Endothelial cell of umbilical vein (primary cell): ENCODE results near the gene ZNF331. TPM values are rescaled to one million over a fixed set of nuclear protein-coding genes. Genes with fewer than 3 reads are reported as not detected.

Experiments
- BruUV-seq: library from RNA; stranded (reverse); fragments of 400-500 nt; replicated peaks from 2 replicates; lab custom pipeline; 2021; lab: Mats Ljungman, UMichigan
- CTCF ChIA-PET: fragments of 300-600, 350-600 bp; sonication (Branson Sonifier 250); formaldehyde crosslinking; loops from one replicate; lab custom pipeline; 2021; ENCODE audit warnings: antibody characterized with exemption, inconsistent platforms; lab: Charles Lee
- POLR2A ChIA-PET: fragments of 300-600, 350-600 bp; sonication (Branson Sonifier 250); formaldehyde crosslinking; loops from one replicate; lab custom pipeline; 2021; ENCODE audit warnings: antibody characterized with exemption, inconsistent platforms; lab: Charles Lee
- DNase-seq: peaks from one replicate; pipeline ENCODE4 v3.0.0-alpha.2; 2011; ENCODE audit warnings: low read depth, low spot score
- FAIRE-seq: peaks from 2 replicates; lab custom pipeline; 2011; peaks lifted over from hg19 to GRCh38; lab: Jason Lieb, UNC
- H2AFZ ChIP-seq: 2 replicates; pipeline ENCODE4 v1.6.0; 2012; ENCODE audit warnings: low read depth, low read length, control low read depth, inconsistent platforms
- H3K27ac ChIP-seq: 2 replicates; pipeline ENCODE4 v1.5.1; 2011; ENCODE audit warnings: low read depth, mild to moderate bottlenecking, control low read depth, low read length, moderate library complexity; ENCODE audit not compliant: insufficient read depth
- H3K27me3 ChIP-seq, 2 experiments: 2 replicates each; pipeline versions ENCODE4 v1.6.0 to v1.6.1; 2011; ENCODE audit warnings: low read length in 2 of 2, mixed read lengths in 1 of 2; ENCODE audit not compliant: control insufficient read depth in 2 of 2, insufficient read depth in 2 of 2
- H3K36me3 ChIP-seq, 2 experiments: 2 replicates in 1 of 2; 3 replicates in 1 of 2; pipeline ENCODE4 v1.5.1; 2011; ENCODE audit warnings: low read length in 2 of 2, mild to moderate bottlenecking in 1 of 2, moderate library complexity in 1 of 2; ENCODE audit not compliant: control insufficient read depth in 2 of 2, insufficient read depth in 2 of 2; ENCODE audit errors: extremely low read depth in 1 of 2
- H3K4me1 ChIP-seq: 3 replicates; pipeline ENCODE4 v1.5.1; 2011; ENCODE audit warnings: mild to moderate bottlenecking, low read length; ENCODE audit not compliant: control insufficient read depth, insufficient read depth; ENCODE audit errors: extremely low read depth
- H3K4me2 ChIP-seq: 2 replicates; pipeline ENCODE4 v1.6.1; 2011; ENCODE audit warnings: low read length, control low read depth, mixed read lengths; ENCODE audit not compliant: insufficient read depth
- H3K4me3 ChIP-seq, 3 experiments: fragments of 200-600 bp in 1 of 3; sonication (generic), shearing (Covaris generic) in 1 of 3; replicated peaks in 1 of 3; 2 replicates each; pipeline ENCODE4 v1.5.1; 2011 to 2016; ENCODE audit warnings: control low read depth in 3 of 3, low read length in 3 of 3, mild to moderate bottlenecking in 2 of 3, inconsistent platforms in 1 of 3, low read depth in 1 of 3, moderate library complexity in 1 of 3; ENCODE audit not compliant: insufficient read depth in 1 of 3
- H3K79me2 ChIP-seq: 2 replicates; pipeline ENCODE4 v1.6.0; 2012; ENCODE audit warnings: low read length, inconsistent platforms; ENCODE audit not compliant: control insufficient read depth, insufficient read depth
- H3K9ac ChIP-seq: replicated peaks from 2 replicates; pipeline ENCODE3; 2011; ENCODE audit warnings: low read length, control low read depth; ENCODE audit not compliant: insufficient read depth; ENCODE audit errors: extremely low read depth
- H3K9me1 ChIP-seq: replicated peaks from 3 replicates; pipeline ENCODE4 v1.6.0; 2011; ENCODE audit warnings: mild to moderate bottlenecking, low read length; ENCODE audit not compliant: control insufficient read depth, insufficient read depth; ENCODE audit errors: extremely low read depth
- H3K9me3 ChIP-seq: replicated peaks from 2 replicates; pipeline ENCODE4 v1.5.1; 2012; ENCODE audit warnings: low read length, inconsistent platforms; ENCODE audit not compliant: control insufficient read depth, insufficient read depth
- H4K20me1 ChIP-seq: replicated peaks from 2 replicates; pipeline ENCODE3; 2011; ENCODE audit warnings: mild to moderate bottlenecking, low read length; ENCODE audit not compliant: control insufficient read depth, insufficient read depth; ENCODE audit errors: extremely low read depth
- EZH2 ChIP-seq: IDR thresholded peaks from 2 replicates; pipeline ENCODE4 v1.6.1; 2012; ENCODE audit warnings: borderline replicate concordance, low read depth, mild to moderate bottlenecking, moderate library complexity, low read length, inconsistent platforms; ENCODE audit not compliant: severe bottlenecking
- FOS ChIP-seq: IDR thresholded peaks from 2 replicates; pipeline ENCODE4 v1.6.1; 2011; ENCODE audit warnings: mild to moderate bottlenecking, low read length, moderate library complexity, borderline replicate concordance; ENCODE audit not compliant: insufficient read depth
- GATA2 ChIP-seq: IDR thresholded peaks from 2 replicates; pipeline ENCODE4 v1.7.0; 2011; ENCODE audit warnings: low read depth, mild to moderate bottlenecking, moderate library complexity, mixed read lengths, low read length; ENCODE audit not compliant: insufficient read length, insufficient read depth
- JUN ChIP-seq: IDR thresholded peaks from 2 replicates; pipeline ENCODE4 v1.6.1; 2011; ENCODE audit warnings: borderline replicate concordance, low read depth; ENCODE audit not compliant: insufficient read length, insufficient read depth
- MYC ChIP-seq: IDR thresholded peaks from one replicate; pipeline ENCODE4 v1.6.1; 2011; ENCODE audit warnings: mild to moderate bottlenecking, low read depth, low read length
- POLR2A ChIP-seq: IDR thresholded peaks from 2 replicates; pipeline ENCODE4 v1.6.1; 2012; ENCODE audit warnings: low read depth, mild to moderate bottlenecking, control low read depth, low read length
- POLR2AphosphoS5 ChIP-seq: IDR thresholded peaks from 2 replicates; pipeline ENCODE4 v1.6.1; 2012; ENCODE audit warnings: low read depth, mild to moderate bottlenecking, control low read depth, low read length, moderate library complexity; ENCODE audit not compliant: insufficient read depth
- dilution Hi-C: fragments of 300-500 bp; cut with MboI; formaldehyde crosslinking; loops from one replicate; pipeline ENCODE4 v1.15.0; 2019; ENCODE audit warnings: low sequenced_read_pairs; ENCODE audit not compliant: extremely low pct_ligation_motif_present
- intact Hi-C: fragments of 100-400 bp; cut with micrococcal nuclease; formaldehyde crosslinking; loops from one replicate; pipeline ENCODE4 v1.10.0; 2022
- polyA plus RNA-seq, 4 experiments: library from polyadenylated mRNA; depleted of rRNA in 3 of 4; stranded (reverse) in 3 of 4; unstranded in 1 of 4; fragments of >200 nt; gene quantifications; 2 replicates each; pipeline versions ENCODE4 v1.2.1 to v1.2.3, GENCODE V29; 2011 to 2012; ENCODE audit warnings: missing spikeins in 1 of 4
- total RNA-seq: library from RNA; stranded (reverse); gene quantifications from 2 replicates; pipeline ENCODE4 v1.2.3, GENCODE V29; 2021
- TF ChIP-seq, protein P1 (sequence below): IDR thresholded peaks from 2 replicates; pipeline ENCODE4 v1.6.1; 2011; ENCODE audit not compliant: insufficient read depth, insufficient read length
- TF ChIP-seq, protein P2 (sequence below), 2 donors: IDR thresholded peaks; 1 replicate in 1 of 2; 2 replicates in 1 of 2; pipeline ENCODE4 v1.5.1; 2011; ENCODE audit warnings: low read length in 2 of 2, mild to moderate bottlenecking in 2 of 2, moderate library complexity in 2 of 2, control low read depth in 1 of 2, inconsistent platforms in 1 of 2, low read depth in 1 of 2; ENCODE audit not compliant: insufficient read depth in 1 of 2; ENCODE audit errors: extremely low read depth in 1 of 2

ZNF331 gene
- total and polyA plus RNA-seq, 2 donors (not counting 3 experiments of a cell fraction or from before 2014, with no cell fraction given): 6.2 to 11.2 TPM

DNA sequence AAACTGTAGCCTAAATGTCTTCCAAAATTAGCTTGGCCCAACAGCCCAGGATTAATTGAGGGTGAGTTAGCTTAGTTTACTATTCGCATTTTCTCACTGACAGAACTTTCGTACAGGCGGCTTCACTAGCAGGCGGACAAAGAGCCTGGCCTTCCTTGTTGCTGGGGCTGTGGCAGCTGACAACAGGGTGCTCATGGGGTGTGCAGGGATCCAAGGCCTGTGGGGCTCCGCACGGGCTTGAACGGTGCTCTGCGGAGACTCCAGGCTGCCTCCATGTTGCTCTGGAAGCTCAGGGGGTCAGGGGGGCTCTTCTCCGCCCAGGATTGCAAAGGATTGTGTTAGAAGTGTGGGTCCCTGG, 57.5 kb downstream of the ZNF331 start:
- H3K9me1 ChIP-seq: no peaks in the 10 kb centered on the region
- H3K79me2 ChIP-seq: no peaks in the 10 kb centered on the region
- FAIRE-seq (no peak), DNase-seq (no peak)
- no peaks in the 10 kb centered on the region for H3K9me3 ChIP-seq
- H3K4me2 ChIP-seq: no peak overlapping the region
- no peak overlapping the region for H3K9ac ChIP-seq
- CTCF ChIA-PET: no interaction called here
- TF ChIP-seq POLR2AphosphoS5 (no peak), MYC (no peak), FOS (no peak), EZH2 (no peak), POLR2A (no peak), GATA2 (no peak), JUN (no peak)
- TF ChIP-seq, protein P1, sequence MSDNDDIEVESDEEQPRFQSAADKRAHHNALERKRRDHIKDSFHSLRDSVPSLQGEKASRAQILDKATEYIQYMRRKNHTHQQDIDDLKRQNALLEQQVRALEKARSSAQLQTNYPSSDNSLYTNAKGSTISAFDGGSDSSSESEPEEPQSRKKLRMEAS: no peak
- TF ChIP-seq, protein P2, sequence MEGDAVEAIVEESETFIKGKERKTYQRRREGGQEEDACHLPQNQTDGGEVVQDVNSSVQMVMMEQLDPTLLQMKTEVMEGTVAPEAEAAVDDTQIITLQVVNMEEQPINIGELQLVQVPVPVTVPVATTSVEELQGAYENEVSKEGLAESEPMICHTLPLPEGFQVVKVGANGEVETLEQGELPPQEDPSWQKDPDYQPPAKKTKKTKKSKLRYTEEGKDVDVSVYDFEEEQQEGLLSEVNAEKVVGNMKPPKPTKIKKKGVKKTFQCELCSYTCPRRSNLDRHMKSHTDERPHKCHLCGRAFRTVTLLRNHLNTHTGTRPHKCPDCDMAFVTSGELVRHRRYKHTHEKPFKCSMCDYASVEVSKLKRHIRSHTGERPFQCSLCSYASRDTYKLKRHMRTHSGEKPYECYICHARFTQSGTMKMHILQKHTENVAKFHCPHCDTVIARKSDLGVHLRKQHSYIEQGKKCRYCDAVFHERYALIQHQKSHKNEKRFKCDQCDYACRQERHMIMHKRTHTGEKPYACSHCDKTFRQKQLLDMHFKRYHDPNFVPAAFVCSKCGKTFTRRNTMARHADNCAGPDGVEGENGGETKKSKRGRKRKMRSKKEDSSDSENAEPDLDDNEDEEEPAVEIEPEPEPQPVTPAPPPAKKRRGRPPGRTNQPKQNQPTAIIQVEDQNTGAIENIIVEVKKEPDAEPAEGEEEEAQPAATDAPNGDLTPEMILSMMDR (IDR thresholded peaks at IDR 0.05; ENCODE audit: extremely low read depth in 1 of 2, insufficient read depth in 1 of 2, low read depth in 1 of 2, low read length in 2 of 2): no peak
- no TSS peak for BruUV-seq
- H3K36me3 ChIP-seq: no peaks in the 10 kb centered on the region
- H3K4me1 ChIP-seq: no peaks in the 10 kb centered on the region
- H3K27me3 ChIP-seq: no peaks in the 10 kb centered on the region
- no peak overlapping the region for H3K27ac ChIP-seq
- dilution Hi-C loops (no loop called here), intact Hi-C loops (no loop called here)
- no peak overlapping the region for H3K4me3 ChIP-seq
- no peaks in the 10 kb centered on the region for H4K20me1 ChIP-seq
- H2AFZ ChIP-seq: no peak overlapping the region
- POLR2A ChIA-PET: no interaction called here
